Epidermal melanocyte (primary cell): ENCODE measurements around the gene TRMT61B.

Source experiments
- DNase-seq: peaks from one replicate; pipeline ENCODE4 v3.0.0; 2011; ENCODE audit warnings: low spot score; ENCODE audit not compliant: insufficient read length

The TRMT61B gene

GRCh38 chr2:28870146-28870891 lies at the start of gene TRMT61B:
TRMT61B (minus strand) TSS chr2:28870309; CDS start chr2:28870277, 32 bp downstream.
- peak; percentile 90 for DNase-seq

GRCh38 chr2:28915939-28916338 lies 45.8 kb upstream of the TRMT61B start:
- no peak for DNase-seq

- DNase-seq, result no peak
These were observed 39.7 kb upstream of the TRMT61B start for GRCh38 chr2:28909655-28910353.

GRCh38 chr2:28908172-28908571 lies 38.1 kb upstream of the TRMT61B start:
- DNase-seq, result no peak

GRCh38 chr2:28906821-28907220 lies 36.7 kb upstream of the TRMT61B start:
- no peak for DNase-seq

- DNase-seq, result no peak
These were observed 36.3 kb upstream of the TRMT61B start for GRCh38 chr2:28906376-28906775.

GRCh38 chr2:28905533-28905932 lies 35.4 kb upstream of the TRMT61B start:
- no peak for DNase-seq

GRCh38 chr2:28904802-28905457 lies 34.8 kb upstream of the TRMT61B start:
- no peak for DNase-seq

- DNase-seq, result no peak
These were observed 34.2 kb upstream of the TRMT61B start for GRCh38 chr2:28904295-28904694.

GRCh38 chr2:28902584-28902983 lies 32.5 kb upstream of the TRMT61B start:
- DNase-seq, result no peak

GRCh38 chr2:28901841-28902240 lies 31.7 kb upstream of the TRMT61B start:
- no peak for DNase-seq

- DNase-seq, result no peak
These were observed 31.1 kb upstream of the TRMT61B start for GRCh38 chr2:28901202-28901601.

GRCh38 chr2:28898048-28898447 lies 27.9 kb upstream of the TRMT61B start:
- no peak for DNase-seq

- DNase-seq, result no peak
These were observed 26.8 kb upstream of the TRMT61B start for GRCh38 chr2:28896906-28897305.

GRCh38 chr2:28895189-28895893 lies 25.2 kb upstream of the TRMT61B start:
- no peak for DNase-seq

GRCh38 chr2:28894470-28895188 lies 24.5 kb upstream of the TRMT61B start, which contains the start of gene WDR43:
WDR43 (plus strand) TSS chr2:28894667; CDS start chr2:28894699, 32 bp downstream.
- peak; percentile 93 for DNase-seq

- no peak for DNase-seq
These were observed 23.4 kb upstream of the TRMT61B start for GRCh38 chr2:28893488-28893887.

GRCh38 chr2:28880193-28880592 lies 10.1 kb upstream of the TRMT61B start:
- no peak for DNase-seq

- DNase-seq, result no peak
These were observed 1.5 kb upstream of the TRMT61B start for GRCh38 chr2:28871620-28872019.

- DNase-seq, result no peak
These were observed 489 bp downstream of the TRMT61B start for GRCh38 chr2:28869494-28870145.
